Body of pancreas (tissue), 4 donors: ENCODE data around the gene MAGEA1.

Experiments used
- POLR2A ChIP-seq, 3 donors: fragments of 450-650 bp; IDR thresholded peaks; one replicate each; pipeline ENCODE4 v1.6.1; 2016; ENCODE audit warnings: antibody characterized with exemption in 3 of 3, mild to moderate bottlenecking in 2 of 3
- TF ChIP-seq, protein P1 (sequence below), 7 experiments: fragments of 450-650 bp in 4 of 7; fragments of 200-600 bp in 3 of 7; sonication (generic) in 3 of 7; IDR thresholded peaks; one replicate each; pipeline ENCODE4 v1.5.1; 2016 to 2019; ENCODE audit warnings: antibody characterized with exemption in 7 of 7

DNA sequence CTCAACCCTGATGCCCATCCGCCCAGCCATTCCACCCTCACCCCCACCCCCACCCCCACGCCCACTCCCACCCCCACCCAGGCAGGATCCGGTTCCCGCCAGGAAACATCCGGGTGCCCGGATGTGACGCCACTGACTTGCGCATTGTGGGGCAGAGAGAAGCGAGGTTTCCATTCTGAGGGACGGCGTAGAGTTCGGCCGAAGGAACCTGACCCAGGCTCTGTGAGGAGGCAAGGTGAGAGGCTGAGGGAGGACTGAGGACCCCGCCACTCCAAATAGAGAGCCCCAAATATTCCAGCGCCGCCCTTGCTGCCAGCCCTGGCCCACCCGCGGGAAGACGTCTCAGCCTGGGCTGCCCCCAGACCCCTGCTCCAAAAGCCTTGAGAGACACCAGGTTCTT is at the start of gene MAGEA1:
- TF ChIP-seq POLR2A (IDR thresholded peaks at IDR 0.05): no peak
- TF ChIP-seq, protein P1, sequence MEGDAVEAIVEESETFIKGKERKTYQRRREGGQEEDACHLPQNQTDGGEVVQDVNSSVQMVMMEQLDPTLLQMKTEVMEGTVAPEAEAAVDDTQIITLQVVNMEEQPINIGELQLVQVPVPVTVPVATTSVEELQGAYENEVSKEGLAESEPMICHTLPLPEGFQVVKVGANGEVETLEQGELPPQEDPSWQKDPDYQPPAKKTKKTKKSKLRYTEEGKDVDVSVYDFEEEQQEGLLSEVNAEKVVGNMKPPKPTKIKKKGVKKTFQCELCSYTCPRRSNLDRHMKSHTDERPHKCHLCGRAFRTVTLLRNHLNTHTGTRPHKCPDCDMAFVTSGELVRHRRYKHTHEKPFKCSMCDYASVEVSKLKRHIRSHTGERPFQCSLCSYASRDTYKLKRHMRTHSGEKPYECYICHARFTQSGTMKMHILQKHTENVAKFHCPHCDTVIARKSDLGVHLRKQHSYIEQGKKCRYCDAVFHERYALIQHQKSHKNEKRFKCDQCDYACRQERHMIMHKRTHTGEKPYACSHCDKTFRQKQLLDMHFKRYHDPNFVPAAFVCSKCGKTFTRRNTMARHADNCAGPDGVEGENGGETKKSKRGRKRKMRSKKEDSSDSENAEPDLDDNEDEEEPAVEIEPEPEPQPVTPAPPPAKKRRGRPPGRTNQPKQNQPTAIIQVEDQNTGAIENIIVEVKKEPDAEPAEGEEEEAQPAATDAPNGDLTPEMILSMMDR (IDR thresholded peaks at IDR 0.05): no peak
